ENCODE results near the gene SUB1.
A peak's percentile ranks its signal among the peaks of the same experiment; 100 is the strongest.

The SUB1 gene

DNA sequence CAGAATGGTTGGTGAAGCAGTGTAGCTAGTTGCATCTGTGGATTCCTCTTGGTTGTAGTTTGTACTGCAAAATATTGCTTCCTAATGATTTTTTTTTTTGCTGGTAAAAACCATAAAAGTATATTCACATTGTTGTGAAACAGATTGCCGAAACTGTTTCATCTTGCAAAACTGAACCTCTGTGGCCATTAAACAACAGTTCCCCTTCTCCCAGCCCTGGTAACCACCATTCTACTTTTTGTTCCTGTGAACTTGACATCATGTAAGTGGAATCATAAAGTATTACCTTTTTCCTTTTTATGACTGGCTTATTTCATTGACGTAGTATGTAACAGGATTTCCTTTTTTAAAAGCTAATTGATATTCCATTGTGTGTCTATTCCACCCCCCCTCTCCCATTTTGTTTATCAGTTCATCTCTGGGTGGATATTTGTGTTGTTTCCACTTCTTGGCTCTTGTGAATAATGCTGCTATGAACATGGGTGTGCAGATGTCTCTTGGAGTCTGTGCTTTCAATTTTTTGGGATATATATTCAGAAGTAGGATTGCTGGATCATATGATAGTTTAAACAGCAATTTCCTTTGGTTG is 11.8 kb downstream of the SUB1 start:
- Histone ChIP-seq H3K4me2 (ENCODE audit: low read depth, low read length) (0 out of 2 replicates have a peak overlapping the region, but pooled peaks have one; percentile 9), H3K9ac (ENCODE audit: low read length) (no peak overlapping the region), H3K4me1 (ENCODE audit: low read length) (peaks cover 42% of the 10 kb centered on the region), H3K36me3 (replicated peaks; ENCODE audit: insufficient read depth, low read length) (peaks cover 62% of the 10 kb centered on the region), H3K9me3 (replicated peaks; ENCODE audit: insufficient read depth, low read length) (no peaks in the 10 kb centered on the region), H3K27ac (ENCODE audit: low read length) (peak overlapping the region; percentile 4; the same call in 1 of the 2 replicates), H3K4me3 (ENCODE audit: low read length) (no peak overlapping the region), H3F3A (ENCODE audit: insufficient read depth, low read length) (peaks cover 57% of the 10 kb centered on the region), H3K9me2 (replicated peaks; ENCODE audit: insufficient read depth, low read length) (no peaks in the 10 kb centered on the region), H4K20me1 (ENCODE audit: insufficient read depth, low read length) (peaks cover 95% of the 10 kb centered on the region), H3K79me2 (ENCODE audit: low read length) (peaks cover 100% of the 10 kb centered on the region), H3K27me3 (replicated peaks; ENCODE audit: insufficient read depth, low read length) (no peaks in the 10 kb centered on the region), H2AFZ (ENCODE audit: low read length) (no peak overlapping the region)
- TF ChIP-seq, protein P1, sequence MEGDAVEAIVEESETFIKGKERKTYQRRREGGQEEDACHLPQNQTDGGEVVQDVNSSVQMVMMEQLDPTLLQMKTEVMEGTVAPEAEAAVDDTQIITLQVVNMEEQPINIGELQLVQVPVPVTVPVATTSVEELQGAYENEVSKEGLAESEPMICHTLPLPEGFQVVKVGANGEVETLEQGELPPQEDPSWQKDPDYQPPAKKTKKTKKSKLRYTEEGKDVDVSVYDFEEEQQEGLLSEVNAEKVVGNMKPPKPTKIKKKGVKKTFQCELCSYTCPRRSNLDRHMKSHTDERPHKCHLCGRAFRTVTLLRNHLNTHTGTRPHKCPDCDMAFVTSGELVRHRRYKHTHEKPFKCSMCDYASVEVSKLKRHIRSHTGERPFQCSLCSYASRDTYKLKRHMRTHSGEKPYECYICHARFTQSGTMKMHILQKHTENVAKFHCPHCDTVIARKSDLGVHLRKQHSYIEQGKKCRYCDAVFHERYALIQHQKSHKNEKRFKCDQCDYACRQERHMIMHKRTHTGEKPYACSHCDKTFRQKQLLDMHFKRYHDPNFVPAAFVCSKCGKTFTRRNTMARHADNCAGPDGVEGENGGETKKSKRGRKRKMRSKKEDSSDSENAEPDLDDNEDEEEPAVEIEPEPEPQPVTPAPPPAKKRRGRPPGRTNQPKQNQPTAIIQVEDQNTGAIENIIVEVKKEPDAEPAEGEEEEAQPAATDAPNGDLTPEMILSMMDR (IDR thresholded peaks at IDR 0.05; ENCODE audit: low read length): no peak
- no peak for TF ChIP-seq EZH2phosphoT487 (IDR thresholded peaks at IDR 0.05; ENCODE audit: low read length)
- TF ChIP-seq EZH2 (optimal IDR thresholded peaks at IDR 0.05; ENCODE audit: low read depth, low read length): no peak
- no peak for DNase-seq

DNA sequence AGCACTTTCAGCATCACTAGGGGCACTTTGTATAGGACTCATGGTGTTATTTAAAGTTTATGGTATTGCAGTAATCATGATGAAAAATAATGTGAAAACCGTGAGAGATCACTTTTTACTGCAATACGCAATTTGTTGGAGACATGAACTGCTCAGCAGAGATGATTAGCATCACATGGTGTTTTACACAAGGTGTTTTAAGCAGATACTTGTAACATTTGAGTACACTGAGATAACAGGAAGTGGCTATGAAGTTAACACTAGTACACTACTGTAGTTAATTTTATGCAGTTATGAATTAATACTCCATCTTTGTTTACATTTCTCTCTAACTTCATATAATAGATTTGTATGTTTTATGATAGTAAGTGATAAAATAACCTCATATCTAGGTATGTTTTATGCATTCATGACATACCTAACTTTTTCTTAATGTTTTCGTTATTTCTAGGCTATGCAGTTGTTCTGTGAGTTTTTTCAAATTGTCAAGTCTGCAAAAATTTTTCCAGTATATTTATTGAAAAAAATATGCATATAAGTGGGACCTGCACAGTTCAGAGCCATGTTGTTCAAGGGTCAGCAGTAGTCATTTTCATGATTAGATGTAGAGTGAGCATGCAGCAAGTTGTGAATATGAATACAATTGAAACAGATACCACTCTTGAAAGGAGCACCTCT is 13.0 kb downstream of the SUB1 start:
- no peak for DNase-seq
- H3K27me3 ChIP-seq (replicated peaks; ENCODE audit: insufficient read depth, low read length): no peaks in the 10 kb centered on the region
- peaks cover 66% of the 10 kb centered on the region for H3K36me3 ChIP-seq (replicated peaks; ENCODE audit: insufficient read depth, low read length)
- peaks cover 31% of the 10 kb centered on the region for H3K4me1 ChIP-seq (ENCODE audit: low read length)
- H4K20me1 ChIP-seq (ENCODE audit: insufficient read depth, low read length): peaks cover 83% of the 10 kb centered on the region
- TF ChIP-seq EZH2 (optimal IDR thresholded peaks at IDR 0.05; ENCODE audit: low read depth, low read length): no peak
- TF ChIP-seq EZH2phosphoT487 (IDR thresholded peaks at IDR 0.05; ENCODE audit: low read length): no peak
- TF ChIP-seq, protein P1 (IDR thresholded peaks at IDR 0.05; ENCODE audit: low read length): no peak
- no peak overlapping the region for H3K27ac ChIP-seq (ENCODE audit: low read length)
- no peak overlapping the region for H2AFZ ChIP-seq (ENCODE audit: low read length)
- no peaks in the 10 kb centered on the region for H3K9me2 ChIP-seq (replicated peaks; ENCODE audit: insufficient read depth, low read length)
- H3K4me3 ChIP-seq (ENCODE audit: low read length): no peak overlapping the region
- H3K9me3 ChIP-seq (replicated peaks; ENCODE audit: insufficient read depth, low read length): no peaks in the 10 kb centered on the region
- H3K79me2 ChIP-seq (ENCODE audit: low read length): peaks cover 100% of the 10 kb centered on the region
- H3F3A ChIP-seq (ENCODE audit: insufficient read depth, low read length): peaks cover 61% of the 10 kb centered on the region
- no peak overlapping the region for H3K4me2 ChIP-seq (ENCODE audit: low read depth, low read length)
- no peak overlapping the region for H3K9ac ChIP-seq (ENCODE audit: low read length)

DNA sequence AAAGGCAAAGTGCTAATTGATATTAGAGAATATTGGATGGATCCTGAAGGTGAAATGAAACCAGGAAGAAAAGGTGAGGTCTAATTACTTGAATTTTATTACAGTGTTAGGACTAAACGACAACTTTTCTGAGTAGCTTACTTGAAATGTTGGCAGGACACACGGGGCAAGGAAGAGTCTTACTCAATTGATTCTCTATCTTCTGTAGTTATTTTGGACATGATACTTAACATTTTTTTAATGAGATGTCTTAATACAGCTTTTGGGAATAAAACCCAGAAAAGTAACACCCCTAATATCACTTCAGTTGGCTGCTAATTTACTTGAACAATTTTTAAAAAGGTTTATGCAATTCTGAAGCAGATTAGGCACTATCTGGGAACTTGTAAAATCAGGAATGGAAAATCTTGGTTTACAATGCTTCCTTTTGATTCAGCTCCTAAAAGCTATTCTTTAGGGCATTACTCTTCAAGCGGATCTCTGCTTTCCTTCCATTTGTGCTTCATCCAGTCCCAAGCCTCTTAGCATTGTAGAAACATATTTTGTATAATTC is 13.7 kb downstream of the SUB1 start:
- Histone ChIP-seq H3K36me3 (replicated peaks; ENCODE audit: insufficient read depth, low read length) (peaks cover 70% of the 10 kb centered on the region), H4K20me1 (ENCODE audit: insufficient read depth, low read length) (peaks cover 78% of the 10 kb centered on the region)

More for the DNA sequence above, 13.7 kb downstream of the SUB1 start:
- H3K9ac ChIP-seq (ENCODE audit: low read length): no peak overlapping the region
- no peak overlapping the region for H3K4me2 ChIP-seq (ENCODE audit: low read depth, low read length)
- peaks cover 94% of the 10 kb centered on the region for H3K79me2 ChIP-seq (ENCODE audit: low read length)
- no peaks in the 10 kb centered on the region for H3K9me3 ChIP-seq (replicated peaks; ENCODE audit: insufficient read depth, low read length)
- H3K27me3 ChIP-seq (replicated peaks; ENCODE audit: insufficient read depth, low read length): no peaks in the 10 kb centered on the region
- H3K4me3 ChIP-seq (ENCODE audit: low read length): no peak overlapping the region
- H2AFZ ChIP-seq (ENCODE audit: low read length): no peak overlapping the region
- H3K4me1 ChIP-seq (ENCODE audit: low read length): peaks cover 27% of the 10 kb centered on the region
- no peak overlapping the region for H3K27ac ChIP-seq (ENCODE audit: low read length)
- H3K9me2 ChIP-seq (replicated peaks; ENCODE audit: insufficient read depth, low read length): no peaks in the 10 kb centered on the region
- TF ChIP-seq, protein P1 (IDR thresholded peaks at IDR 0.05; ENCODE audit: low read length): no peak
- TF ChIP-seq EZH2phosphoT487 (IDR thresholded peaks at IDR 0.05; ENCODE audit: low read length) (no peak), EZH2 (optimal IDR thresholded peaks at IDR 0.05; ENCODE audit: low read depth, low read length) (no peak)
- no peak for DNase-seq
- peaks cover 63% of the 10 kb centered on the region for H3F3A ChIP-seq (ENCODE audit: insufficient read depth, low read length)
